Measurements from ENCODE around the gene LYZL4. TPM values are rescaled to one million over a fixed set of nuclear protein-coding genes. Genes with fewer than 3 reads are reported as not detected.

The LYZL4 gene
- total and polyA plus RNA-seq, 2 of the 4 experiments (the other 2 are of a cell fraction): not detected

- ATAC-seq (ENCODE audit: low read depth): peak; percentile 100
- Histone ChIP-seq H3K27ac (ENCODE audit: insufficient read depth, low read length) (no peak overlapping the region), H2BK20ac (ENCODE audit: low read depth, low read length) (no peak overlapping the region), H3K9ac (ENCODE audit: low read depth, low read length) (no peak overlapping the region), H4K91ac (ENCODE audit: insufficient read depth, low read depth, low read length) (no peak overlapping the region), H3K4ac (ENCODE audit: low read depth, low read length) (no peak overlapping the region), H3K14ac (replicated peaks; ENCODE audit: low read depth, low read length) (no peak overlapping the region), H3K9me1 (ENCODE audit: insufficient read depth, low read length) (no peaks in the 10 kb centered on the region), H2AK5ac (ENCODE audit: low read depth, low read length) (no peak overlapping the region), H2AK9ac (replicated peaks; ENCODE audit: low read depth, low read length, poor library complexity) (no peak overlapping the region), H3K56ac (ENCODE audit: extremely low read depth, insufficient read depth, low read length) (no peak overlapping the region), H3K4me3 (ENCODE audit: insufficient read depth, low read depth, low read length) (no peak overlapping the region), H3K36me3 (ENCODE audit: control insufficient read depth, insufficient read depth, low read length) (no peaks in the 10 kb centered on the region), H4K5ac (ENCODE audit: low read depth, low read length) (no peak overlapping the region), H2BK15ac (ENCODE audit: low read depth, low read length) (no peak overlapping the region), H3K23ac (ENCODE audit: low read depth, low read length) (no peak overlapping the region), H2BK120ac (ENCODE audit: low read depth, low read length) (no peak overlapping the region), H3K18ac (ENCODE audit: low read depth, low read length) (no peak overlapping the region), H3K79me1 (ENCODE audit: low read depth in 1 of 2, low read length in 2 of 2) (no peaks in the 10 kb centered on the region), H3K4me1 (ENCODE audit: control insufficient read depth, insufficient read depth, low read length) (no peaks in the 10 kb centered on the region), H2BK5ac (ENCODE audit: low read depth, low read length, poor library complexity, severe bottlenecking) (no peak overlapping the region), H4K20me1 (ENCODE audit: insufficient read depth, low read length) (no peaks in the 10 kb centered on the region), H2AFZ (replicated peaks; ENCODE audit: low read length, poor library complexity) (no peak overlapping the region), H3K4me2 (ENCODE audit: low read depth, low read length) (no peak overlapping the region), H3K27me3 (ENCODE audit: control insufficient read depth, insufficient read depth, low read length) (peaks cover 11% of the 10 kb centered on the region), H4K8ac (ENCODE audit: low read depth in 2 of 2, low read length in 2 of 2) (no peak overlapping the region), H3K9me3 (ENCODE audit: control insufficient read depth, insufficient read depth, low read length) (no peaks in the 10 kb centered on the region)
- in situ Hi-C loops (cut with MboI; ENCODE audit: low sequenced_read_pairs) (loop anchor here (5.0 to 25.0 kb wide), 4 partner anchors 197 to 549 kb away; no protein-coding TSS in a partner anchor), dilution Hi-C loops (cut with HindIII; ENCODE audit: low sequenced_read_pairs, unreplicated experiment) (no loop called here), intact Hi-C loops (cut with micrococcal nuclease) (loop anchor here (1.0 to 10.0 kb wide), 5 partner anchors 197 to 1859 kb away; no protein-coding TSS in a partner anchor)
- ChIA-PET CTCF (interaction anchor here (0.6 to 1.8 kb wide), 7 partner anchors 189 to 555 kb away, joined by 3 to 13 read pairs (median 3); no protein-coding TSS in a partner anchor), POLR2A (ENCODE audit: unreplicated experiment) (no interaction called here)
- TF ChIP-seq RAD21 (IDR thresholded peaks at IDR 0.05; ENCODE audit: low read length) (peak; percentile 92), MAZ (IDR thresholded peaks at IDR 0.05; ENCODE audit: borderline replicate concordance, low read depth, low read length) (no peak), CTCF (conservative IDR thresholded peaks at IDR 0.05; ENCODE audit: low read depth, low read length) (peak; percentile 95), POLR2A (IDR thresholded peaks at IDR 0.05; ENCODE audit: low read depth, low read length) (no peak), SMC3 (IDR thresholded peaks at IDR 0.05; ENCODE audit: low read depth, low read length) (peak; percentile 88), BHLHE40 (IDR thresholded peaks at IDR 0.05; ENCODE audit: low read depth, low read length) (no peak), CEBPB (IDR thresholded peaks at IDR 0.05; ENCODE audit: low read depth, low read length) (peak; percentile 44; the same call in 1 of the 2 replicates), FOS (IDR thresholded peaks at IDR 0.05; ENCODE audit: low read depth, low read length) (no peak)
- peak; percentile 59 for DNase-seq
- no CpG with 5 or more reads among the region's 9 CpGs for WGBS, 2 experiments (ENCODE audit: extremely low coverage in 2 of 2, insufficient read length in 1 of 2)
- BruUV-seq (replicated peaks): no TSS peak
These were observed 33.5 kb upstream of the LYZL4 start for GRCh38 chr3:42443819-42444436.

Measured in IMR-90 (cell line).